Left lung (tissue), 10 donors: Measurements from ENCODE around the gene CDC42EP3. TPM values are rescaled to one million over a fixed set of nuclear protein-coding genes. Genes with fewer than 3 reads are reported as not detected.

ENCODE experiments used
- ATAC-seq: fragments of 200-7000 bp; cut with Tn5 transposase; one replicate; pipeline ENCODE4 v1.9.1; 2020; ENCODE audit warnings: moderate library complexity
- DNase-seq, 4 donors: peaks; one replicate each; pipeline ENCODE4 v3.0.0-alpha.2; 2013 to 2020
- H3K27ac ChIP-seq, 2 donors: fragments of 200-600 bp; sonication (generic) in 1 of 2; one replicate each; pipeline versions ENCODE4 v1.5.0 to v1.8.0; 2020 to 2021
- H3K27me3 ChIP-seq, 2 donors: fragments of 200-600 bp; sonication (generic) in 1 of 2; one replicate each; pipeline versions ENCODE4 v1.5.0 to v1.8.0; 2020 to 2021
- H3K36me3 ChIP-seq, 2 donors: fragments of 200-600 bp; sonication (generic) in 1 of 2; one replicate each; pipeline versions ENCODE4 v1.5.0 to v1.8.0; 2020 to 2021
- H3K4me1 ChIP-seq, 2 donors: fragments of 200-600 bp; one replicate each; pipeline ENCODE4 v1.8.0; 2021
- H3K4me3 ChIP-seq, 2 donors: fragments of 200-600 bp; sonication (generic) in 1 of 2; one replicate each; pipeline versions ENCODE4 v1.5.0 to v1.8.0; 2020 to 2021; ENCODE audit warnings: mild to moderate bottlenecking in 1 of 2
- H3K9me3 ChIP-seq, 2 donors: fragments of 200-600 bp; sonication (generic) in 1 of 2; one replicate each; pipeline versions ENCODE4 v1.5.0 to v1.8.0; 2020 to 2021
- CTCF ChIP-seq, 2 donors: fragments of 200-600 bp; sonication (generic) in 1 of 2; IDR thresholded peaks; one replicate each; pipeline versions ENCODE4 v1.5.0 to v1.8.0; 2021; ENCODE audit warnings: antibody characterized with exemption in 2 of 2
- intact Hi-C, 2 donors: fragments of 100-400 bp; cut with DNase I; formaldehyde crosslinking; loops; one replicate each; pipeline versions ENCODE4 v1.11.2 to v1.14.2; 2022
- polyA plus RNA-seq, 6 donors: library from polyadenylated mRNA; unstranded; fragments of 120-200 nt; gene quantifications; one replicate each; pipeline ENCODE4 v1.2.1, GENCODE V29; 2013; ENCODE audit not compliant: insufficient read length in 6 of 6
- total RNA-seq, 2 donors: library from RNA; stranded (reverse); fragmentation: NEBNext Ultra II Directional; extraction: Animal tissue kit (Norgen Biotek cat#: 25700); gene quantifications; one replicate each; pipeline ENCODE4 v1.2.1, GENCODE V29; 2021
- donor health status: DM: no; HTN: yes; CAD: no.
- donor health status: DM: no; HTN: no; CAD: no.

Gene CDC42EP3
- total and polyA plus RNA-seq, 8 donors = 17.3 to 53.8 (median 25.1) TPM

- intact Hi-C loops = no loop called here
- DNase-seq (no peak), ATAC-seq (no peak)
- H3K36me3 ChIP-seq = peaks cover 0 to 65% of the 10 kb centered on the region in 2 donors
- H3K27me3 ChIP-seq = no peaks in the 10 kb centered on the region
- no peaks in the 10 kb centered on the region for H3K9me3 ChIP-seq
- TF ChIP-seq CTCF (IDR thresholded peaks at IDR 0.05) = no peak
- H3K4me1 ChIP-seq = peaks cover 12 to 67% of the 10 kb centered on the region in 2 donors
- no peak overlapping the region for H3K4me3 ChIP-seq
- H3K27ac ChIP-seq = peak overlapping the region in 1 of 2 donors; percentile 88
Measured at GRCh38 chr2:37643730-37644078, 27.7 kb downstream of the CDC42EP3 start.

- intact Hi-C loops = no loop called here
- Histone ChIP-seq H3K27ac (peak overlapping the region in 1 of 2 donors; percentile 19), H3K36me3 (peaks cover 0 to 63% of the 10 kb centered on the region in 2 donors), H3K27me3 (no peaks in the 10 kb centered on the region), H3K4me1 (peaks cover 8 to 61% of the 10 kb centered on the region in 2 donors), H3K9me3 (no peaks in the 10 kb centered on the region), H3K4me3 (no peak overlapping the region)
- ATAC-seq = no peak
- no peak for TF ChIP-seq CTCF (IDR thresholded peaks at IDR 0.05)
- no peak for DNase-seq
Measured at GRCh38 chr2:37642907-37643729, 28.3 kb downstream of the CDC42EP3 start.

GRCh38 chr2:37641582-37642171 is 29.8 kb downstream of the CDC42EP3 start:
- peaks cover 0 to 56% of the 10 kb centered on the region in 2 donors for H3K36me3 ChIP-seq
- no peaks in the 10 kb centered on the region for H3K9me3 ChIP-seq
- H3K27ac ChIP-seq = peak overlapping the region in 1 of 2 donors; percentile 19
- no peak overlapping the region for H3K4me3 ChIP-seq
- ATAC-seq (no peak), DNase-seq (no peak)
- intact Hi-C loops = no loop called here
- no peaks in the 10 kb centered on the region for H3K27me3 ChIP-seq
- TF ChIP-seq CTCF (IDR thresholded peaks at IDR 0.05) = no peak
- H3K4me1 ChIP-seq = peaks cover 5 to 58% of the 10 kb centered on the region in 2 donors

GRCh38 chr2:37639631-37640030 is 31.8 kb downstream of the CDC42EP3 start:
- no peak for TF ChIP-seq CTCF (IDR thresholded peaks at IDR 0.05)
- Histone ChIP-seq H3K4me1 (peaks cover 5 to 57% of the 10 kb centered on the region in 2 donors), H3K27ac (no peak overlapping the region), H3K9me3 (no peaks in the 10 kb centered on the region), H3K27me3 (no peaks in the 10 kb centered on the region), H3K4me3 (no peak overlapping the region), H3K36me3 (peaks cover 0 to 39% of the 10 kb centered on the region in 2 donors)
- DNase-seq (no peak), ATAC-seq (no peak)
- intact Hi-C loops = no loop called here

- DNase-seq = no peak
- TF ChIP-seq CTCF (IDR thresholded peaks at IDR 0.05) = no peak
- H3K4me3 ChIP-seq = no peak overlapping the region
- no peaks in the 10 kb centered on the region for H3K27me3 ChIP-seq
- H3K36me3 ChIP-seq = peaks cover 0 to 33% of the 10 kb centered on the region in 2 donors
- ATAC-seq = no peak
- no peak overlapping the region for H3K27ac ChIP-seq
- H3K4me1 ChIP-seq = peaks cover 5 to 57% of the 10 kb centered on the region in 2 donors
- no peaks in the 10 kb centered on the region for H3K9me3 ChIP-seq
- intact Hi-C loops = no loop called here
Measured at GRCh38 chr2:37638973-37639372, 32.5 kb downstream of the CDC42EP3 start.
